H1 (cell line): ENCODE results near the gene FSD1.

Experiments used
- EGR1 ChIP-seq: IDR thresholded peaks from 2 replicates; pipeline ENCODE4 v1.6.1; 2011; ENCODE audit warnings: low read depth, low read length, borderline replicate concordance
- EP300 ChIP-seq, 2 experiments: IDR thresholded peaks; 1 replicate in 1 of 2; 2 replicates in 1 of 2; pipeline ENCODE4 v1.6.1; 2011 to 2012; ENCODE audit warnings: low read depth in 2 of 2, low read length in 2 of 2, mild to moderate bottlenecking in 2 of 2, borderline replicate concordance in 1 of 2, inconsistent platforms in 1 of 2, moderate library complexity in 1 of 2
- POLR2A ChIP-seq, 2 experiments: IDR thresholded peaks; 1 replicate in 1 of 2; 2 replicates in 1 of 2; pipeline ENCODE4 v1.6.1; 2011; ENCODE audit warnings: low read depth in 2 of 2, low read length in 2 of 2, mild to moderate bottlenecking in 2 of 2; ENCODE audit errors: control extremely low read depth in 1 of 2
- POLR2AphosphoS5 ChIP-seq: IDR thresholded peaks from 2 replicates; pipeline ENCODE4 v1.6.1; 2011; ENCODE audit warnings: low read depth, low read length
- RFX5 ChIP-seq: IDR thresholded peaks from 2 replicates; pipeline ENCODE4 v1.6.1; 2011; ENCODE audit warnings: low read depth, low read length, improper control_type of control experiment, borderline replicate concordance
- SIN3A ChIP-seq, 2 experiments: IDR thresholded peaks in 1 of 2; conservative IDR thresholded peaks in 1 of 2; 2 replicates each; pipeline ENCODE4 v1.6.1; 2011 to 2012; ENCODE audit warnings: low read length in 2 of 2, improper control_type of control experiment in 1 of 2, low read depth in 1 of 2, mild to moderate bottlenecking in 1 of 2
- TF ChIP-seq, protein P1 (sequence below), 3 experiments: IDR thresholded peaks; 1 replicate in 2 of 3; 2 replicates in 1 of 3; pipeline versions ENCODE4 v1.5.1 to v1.6.1; 2011; ENCODE audit warnings: low read length in 3 of 3, mild to moderate bottlenecking in 3 of 3, inconsistent platforms in 2 of 3, low read depth in 1 of 3, moderate library complexity in 1 of 3; ENCODE audit not compliant: insufficient read depth in 1 of 3; ENCODE audit errors: control extremely low read depth in 1 of 3

DNA sequence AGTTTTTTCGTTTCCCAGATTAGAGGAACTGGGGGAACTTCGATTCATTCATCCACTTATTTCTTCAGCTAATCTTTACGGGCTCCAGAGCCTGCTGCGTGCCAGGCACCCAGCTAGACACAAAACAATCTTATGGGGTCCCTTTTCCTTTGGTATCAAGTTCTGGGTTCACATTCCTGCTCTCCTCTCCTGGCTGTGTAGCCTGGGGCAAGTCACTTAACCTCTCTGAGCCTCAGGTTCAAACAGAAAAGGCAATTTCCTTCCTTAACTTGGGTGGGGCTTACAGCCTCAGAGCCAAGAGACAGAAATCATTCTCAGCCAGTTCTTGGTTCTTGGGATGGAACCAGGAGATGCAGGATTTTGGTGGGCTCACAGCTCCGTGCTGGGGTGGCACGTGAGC, 19.4 kb upstream of the FSD1 start:
- TF ChIP-seq EP300 (IDR thresholded peaks at IDR 0.05; ENCODE audit: borderline replicate concordance in 1 of 2, low read depth in 2 of 2, low read length in 2 of 2) (no peak), SIN3A (conservative IDR thresholded peaks at IDR 0.05 in 1 of 2, IDR thresholded peaks at IDR 0.05 in 1 of 2; ENCODE audit: low read depth in 1 of 2, low read length in 2 of 2) (no peak), EGR1 (no peak), POLR2AphosphoS5 (no peak), POLR2A (IDR thresholded peaks at IDR 0.05; ENCODE audit: control extremely low read depth in 1 of 2, low read depth in 2 of 2, low read length in 2 of 2) (no peak), RFX5 (no peak)
- TF ChIP-seq, protein P1, sequence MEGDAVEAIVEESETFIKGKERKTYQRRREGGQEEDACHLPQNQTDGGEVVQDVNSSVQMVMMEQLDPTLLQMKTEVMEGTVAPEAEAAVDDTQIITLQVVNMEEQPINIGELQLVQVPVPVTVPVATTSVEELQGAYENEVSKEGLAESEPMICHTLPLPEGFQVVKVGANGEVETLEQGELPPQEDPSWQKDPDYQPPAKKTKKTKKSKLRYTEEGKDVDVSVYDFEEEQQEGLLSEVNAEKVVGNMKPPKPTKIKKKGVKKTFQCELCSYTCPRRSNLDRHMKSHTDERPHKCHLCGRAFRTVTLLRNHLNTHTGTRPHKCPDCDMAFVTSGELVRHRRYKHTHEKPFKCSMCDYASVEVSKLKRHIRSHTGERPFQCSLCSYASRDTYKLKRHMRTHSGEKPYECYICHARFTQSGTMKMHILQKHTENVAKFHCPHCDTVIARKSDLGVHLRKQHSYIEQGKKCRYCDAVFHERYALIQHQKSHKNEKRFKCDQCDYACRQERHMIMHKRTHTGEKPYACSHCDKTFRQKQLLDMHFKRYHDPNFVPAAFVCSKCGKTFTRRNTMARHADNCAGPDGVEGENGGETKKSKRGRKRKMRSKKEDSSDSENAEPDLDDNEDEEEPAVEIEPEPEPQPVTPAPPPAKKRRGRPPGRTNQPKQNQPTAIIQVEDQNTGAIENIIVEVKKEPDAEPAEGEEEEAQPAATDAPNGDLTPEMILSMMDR (IDR thresholded peaks at IDR 0.05; ENCODE audit: control extremely low read depth in 1 of 3, insufficient read depth in 1 of 3, low read depth in 1 of 3, low read length in 3 of 3), result no peak
